Renal cortex interstitium (tissue), 11 donors: Measurements from ENCODE around the gene CALY. TPM values are rescaled to one million over a fixed set of nuclear protein-coding genes. Genes with fewer than 3 reads are reported as not detected.

Experiments used
- DNase-seq, 11 donors: peaks; one replicate each; pipeline ENCODE4 v3.0.0-alpha.2; 2013; ENCODE audit warnings: low read depth in 9 of 11, low spot score in 4 of 11; ENCODE audit errors: extremely low read depth in 1 of 11
- polyA plus RNA-seq, 3 donors: library from polyadenylated mRNA; unstranded; fragments of 120-200 nt; gene quantifications; one replicate each; pipeline ENCODE4 v1.2.1, GENCODE V29; 2013; ENCODE audit not compliant: insufficient read length in 3 of 3

Gene CALY
- polyA plus RNA-seq, 3 donors = 0.54 to 0.70 TPM; not detected in 1

DNA sequence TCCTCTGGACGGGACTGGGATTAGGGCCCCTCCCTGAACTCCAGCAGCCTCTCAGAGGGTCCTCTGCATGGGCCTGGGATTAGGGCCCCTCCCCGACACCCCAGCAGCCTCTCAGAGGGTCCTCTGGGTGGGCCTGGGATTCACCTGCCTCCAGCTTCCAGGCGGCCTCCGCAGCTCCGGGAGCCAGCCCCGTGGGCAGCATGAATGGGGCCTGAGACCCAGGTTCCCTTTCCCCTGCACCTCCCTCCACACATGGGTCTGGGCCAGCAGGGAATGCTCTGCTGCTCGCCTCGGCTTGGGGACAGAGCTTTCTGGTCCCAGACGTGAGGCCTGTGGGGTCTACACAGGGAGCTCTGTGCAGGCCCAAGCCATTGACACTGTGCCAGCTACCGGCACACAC lies 33.5 kb downstream of the CALY start:
- DNase-seq = no peak

DNA sequence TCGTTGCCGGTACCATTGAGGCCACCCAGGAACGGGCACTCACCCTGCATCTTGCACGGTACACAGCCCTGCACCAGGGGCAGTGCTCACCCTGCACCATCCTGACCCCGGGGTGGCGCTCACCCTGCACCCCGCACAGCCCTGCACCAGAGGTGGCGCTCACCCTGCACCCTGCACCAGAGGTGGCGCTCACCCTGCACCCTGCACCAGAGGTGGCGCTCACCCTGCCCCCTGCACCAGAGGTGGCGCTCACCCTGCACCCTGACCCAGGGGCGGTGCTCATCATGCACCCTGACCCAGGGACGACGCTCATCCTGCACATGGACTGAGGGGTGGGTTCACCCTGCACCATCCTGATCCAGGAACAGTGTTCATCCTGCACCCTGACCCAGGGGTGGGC lies 34.5 kb downstream of the CALY start:
- no peak for DNase-seq

DNA sequence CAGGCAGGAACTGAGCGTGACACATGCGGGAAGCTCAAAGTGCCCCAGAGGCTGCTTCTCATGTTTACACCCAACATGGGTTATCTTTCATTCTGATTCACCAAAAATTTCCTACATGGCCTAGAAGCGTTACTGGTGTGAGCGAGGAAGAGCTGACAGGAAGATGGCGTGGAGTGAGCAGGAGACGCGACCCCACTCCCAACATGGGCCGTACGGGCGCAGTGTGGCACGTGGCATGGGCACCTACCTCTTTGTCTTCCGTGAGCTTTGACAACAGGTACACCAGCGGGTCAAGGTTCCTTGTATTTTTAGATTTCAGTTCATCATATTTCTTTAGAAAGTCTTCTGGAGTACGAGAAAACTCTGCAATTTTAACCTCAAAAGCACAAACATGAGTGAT lies 37.0 kb downstream of the CALY start:
- no peak for DNase-seq

DNA sequence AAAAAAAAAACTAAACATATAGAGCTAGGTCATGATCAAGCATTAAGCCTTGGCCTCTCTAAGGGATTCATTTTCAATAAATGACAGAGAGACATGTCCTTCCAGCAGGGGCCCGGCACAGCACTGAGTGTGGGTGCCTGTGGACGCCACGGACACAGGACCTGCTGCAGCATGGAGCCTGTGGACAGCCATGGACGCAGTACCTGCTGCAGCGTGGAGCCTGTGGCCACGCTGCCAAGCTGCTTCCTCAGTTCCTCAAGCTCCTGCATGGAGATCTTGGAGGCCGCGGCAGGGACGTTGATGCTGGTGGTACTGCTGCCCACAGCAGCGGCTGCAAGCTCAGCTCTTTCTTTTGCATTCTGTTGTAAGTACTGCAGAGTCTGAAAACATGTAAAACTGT lies 37.5 kb downstream of the CALY start:
- DNase-seq = no peak

DNA sequence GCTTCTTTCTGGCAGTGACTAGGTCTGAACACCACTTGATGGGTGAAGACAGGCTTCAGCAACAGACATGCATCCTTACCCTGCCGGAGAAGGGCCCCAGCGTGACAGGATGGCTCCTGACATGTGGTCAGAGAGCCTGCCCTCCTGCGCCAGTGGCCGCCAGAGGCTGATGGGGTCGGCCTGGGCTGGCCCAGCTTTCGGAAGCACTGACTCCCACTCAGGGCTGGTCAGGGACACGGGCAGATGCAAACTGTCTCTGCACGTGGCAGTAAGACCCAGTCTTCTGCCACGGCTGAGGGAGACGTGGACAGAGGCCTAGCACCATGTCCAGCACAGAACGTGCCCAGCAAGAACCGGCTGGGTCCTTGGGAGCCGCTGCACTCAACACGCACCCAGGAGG lies 38.2 kb downstream of the CALY start:
- DNase-seq = no peak

DNA sequence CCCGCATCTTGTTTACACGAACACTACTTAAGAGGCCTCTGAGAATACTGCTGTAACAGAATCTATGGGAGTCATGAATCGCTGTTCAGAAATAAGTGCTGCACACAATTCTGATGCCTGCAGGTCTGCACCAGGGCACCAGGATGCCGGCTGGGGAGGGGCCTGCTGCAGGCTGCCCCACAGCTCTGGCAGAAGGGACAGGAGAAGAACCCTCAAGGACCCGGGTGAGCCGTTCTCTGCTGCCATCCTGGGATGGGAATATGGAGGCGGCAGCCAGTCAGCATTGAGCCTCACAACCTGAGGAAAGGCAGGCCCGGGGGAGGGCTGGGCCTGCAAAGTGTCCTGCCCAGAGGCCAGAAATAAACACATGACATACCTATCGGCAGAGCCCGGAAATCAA lies 39.2 kb downstream of the CALY start:
- DNase-seq = no peak

DNA sequence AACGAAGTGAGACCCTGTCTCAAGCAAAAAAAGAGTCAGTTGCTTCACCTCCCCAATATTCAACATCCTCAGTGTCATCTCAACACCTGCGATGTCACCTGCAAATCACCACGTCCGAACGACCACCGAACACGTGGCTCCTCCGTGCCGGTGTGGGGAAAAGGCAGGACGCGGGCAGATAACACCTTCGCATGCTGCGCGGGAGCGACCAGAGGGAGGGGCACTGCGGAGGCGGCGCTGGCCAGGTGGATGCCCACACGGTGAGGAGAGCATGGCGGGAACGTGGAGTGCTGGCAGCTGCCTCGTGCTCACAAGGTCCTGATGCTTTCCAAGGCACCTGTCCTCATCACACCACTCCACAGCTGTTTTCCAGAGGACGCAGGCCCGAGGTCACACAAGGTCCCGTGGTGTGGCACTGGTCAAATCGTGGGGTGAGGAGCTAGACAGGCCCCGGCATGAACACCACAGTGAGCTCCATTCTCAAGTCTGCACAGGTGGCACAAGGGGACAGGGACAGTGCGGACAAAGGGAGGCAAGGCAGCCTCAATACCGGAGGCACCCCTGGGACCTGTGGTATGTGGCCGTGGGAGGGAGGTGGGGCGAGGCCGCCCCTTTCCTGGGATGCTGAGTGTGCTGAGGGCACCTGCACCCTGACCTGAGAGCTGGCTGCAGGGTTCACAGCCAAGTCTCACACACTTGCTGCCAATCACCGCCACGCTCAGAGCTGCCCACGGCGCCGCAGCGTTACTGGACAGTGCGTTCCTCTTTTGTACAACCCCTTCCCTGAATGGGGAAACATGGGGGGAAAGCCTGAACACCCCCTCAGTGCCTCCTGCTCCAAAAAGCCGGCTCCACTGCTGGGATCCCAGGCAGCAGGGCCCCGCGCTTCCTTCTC lies 41.0 kb downstream of the CALY start:
- no peak for DNase-seq

DNA sequence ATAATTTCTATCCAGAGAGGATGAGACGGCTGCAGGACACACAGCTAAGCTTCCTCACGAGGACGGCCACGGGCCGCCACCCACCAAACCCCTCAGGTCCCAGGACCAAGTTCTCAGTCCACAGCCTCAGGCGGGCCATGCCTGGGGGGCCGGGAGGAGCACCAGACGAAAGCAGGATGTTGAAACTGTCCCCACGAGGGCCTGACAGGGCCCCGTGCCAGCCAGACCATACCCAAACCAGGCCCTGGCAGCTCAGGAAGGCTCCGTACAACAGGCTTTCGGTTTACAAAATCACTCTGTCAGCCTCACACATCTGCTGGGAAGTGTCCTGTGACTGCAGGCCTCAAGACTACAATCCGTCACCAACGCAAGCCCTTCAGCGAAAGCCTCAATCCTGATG lies 42.5 kb downstream of the CALY start:
- no peak for DNase-seq

DNA sequence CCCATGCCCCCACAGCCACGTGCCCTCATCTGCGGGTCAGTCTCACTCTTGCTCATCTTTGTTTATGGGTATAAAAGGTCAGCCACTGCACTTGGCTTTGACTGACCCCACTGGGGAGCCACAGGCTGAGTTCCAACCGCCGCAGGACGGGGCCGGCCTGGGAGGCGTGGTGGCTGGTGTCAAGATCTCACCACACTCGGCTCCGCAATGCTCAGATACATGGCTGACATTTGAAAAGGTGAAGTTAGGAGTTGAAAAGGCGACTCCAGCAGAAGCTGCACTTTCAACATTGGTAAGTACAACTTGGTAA lies 42.9 kb downstream of the CALY start:
- no peak for DNase-seq

DNA sequence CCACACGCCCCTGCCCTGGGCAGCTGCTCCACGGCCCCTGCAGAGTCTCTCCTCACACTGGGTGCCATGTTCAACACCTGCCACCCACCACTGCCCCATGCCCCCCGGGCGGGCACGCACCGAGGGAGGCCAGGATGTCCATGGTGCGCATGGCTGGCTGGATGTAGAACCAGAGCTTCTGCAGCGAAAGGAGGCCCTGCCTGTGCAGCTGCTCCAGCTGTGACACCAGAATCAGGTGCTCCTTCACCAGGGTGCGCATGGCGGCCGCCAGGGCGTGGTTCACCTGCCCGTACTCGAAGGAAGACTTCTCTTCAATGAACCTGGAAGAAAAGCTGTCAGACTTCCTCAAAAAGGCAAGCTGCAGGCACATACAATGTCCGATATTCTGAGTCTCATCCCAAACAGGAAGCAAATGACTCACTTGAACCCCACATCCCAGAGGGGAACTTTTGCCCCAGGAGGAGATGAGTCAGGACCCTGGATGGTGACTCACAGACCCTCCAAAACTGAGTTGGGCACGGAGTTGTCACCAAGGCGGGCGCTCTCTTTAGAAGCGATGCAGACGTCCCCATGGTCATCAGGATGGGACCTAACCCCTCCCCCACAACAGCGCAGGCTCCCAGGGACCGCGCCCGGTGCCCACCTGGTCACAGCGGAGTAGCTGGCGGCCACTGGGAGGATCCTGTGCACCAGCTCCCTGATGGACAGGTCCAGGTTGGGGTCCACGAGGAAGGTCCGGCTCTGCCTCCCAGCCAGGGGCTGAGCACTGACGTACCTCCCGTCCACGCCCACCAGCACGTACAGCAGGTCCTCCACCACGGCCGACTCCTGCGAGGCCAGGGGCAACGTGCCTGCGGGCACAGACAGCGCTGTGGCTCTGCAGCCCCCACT lies 43.5 kb downstream of the CALY start:
- no peak for DNase-seq

DNA sequence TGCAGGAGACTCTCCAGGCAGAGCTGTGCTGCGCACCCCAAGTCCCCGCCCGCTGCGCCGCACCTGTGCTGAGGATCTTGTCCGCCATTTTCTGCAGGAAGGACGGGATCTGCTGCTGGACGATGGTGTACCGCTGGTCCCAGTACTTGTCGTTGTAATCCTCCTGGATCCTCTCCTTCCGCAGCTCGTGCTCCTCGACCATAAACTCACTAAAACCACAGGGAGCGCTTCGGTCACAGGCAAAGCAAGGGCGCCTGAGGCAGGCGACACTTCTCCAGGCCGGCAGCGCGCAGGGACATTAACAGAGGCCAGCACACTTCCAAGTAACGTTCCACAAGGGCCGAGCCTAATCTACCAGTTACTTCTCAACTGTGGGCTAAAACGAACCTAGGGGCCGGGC lies 46.9 kb downstream of the CALY start:
- DNase-seq = no peak

DNA sequence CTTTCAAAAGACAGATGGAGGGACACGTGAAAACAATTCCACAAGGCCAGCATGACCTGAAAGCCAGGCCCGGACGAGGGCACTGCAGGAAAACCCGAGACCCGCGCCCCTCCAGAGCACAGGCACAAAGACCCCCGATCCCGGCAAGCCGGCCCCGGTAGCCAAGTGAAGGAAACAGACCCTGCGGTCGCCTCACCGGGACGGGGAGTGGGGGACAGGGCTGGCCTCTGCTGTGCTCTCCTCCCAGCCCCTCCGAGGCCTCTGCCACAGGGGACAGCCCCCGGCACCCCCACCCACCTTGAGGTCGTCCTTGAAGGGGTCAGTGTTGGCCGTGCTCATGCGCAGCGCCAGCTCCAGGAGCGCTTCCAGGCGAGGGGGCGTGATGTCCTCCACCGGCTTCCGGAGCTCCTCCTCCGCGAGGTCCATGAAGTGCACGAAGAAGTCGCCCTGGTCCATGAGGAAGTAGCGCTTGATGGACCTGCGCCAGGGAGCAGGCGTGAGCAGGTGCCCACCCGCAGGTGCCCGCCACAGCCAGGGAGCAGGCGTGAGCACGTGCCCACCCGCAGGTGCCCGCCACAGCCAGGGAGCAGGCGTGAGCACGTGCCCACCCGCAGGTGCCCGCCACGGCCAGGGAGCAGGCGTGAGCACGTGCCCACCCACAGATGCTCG lies 48.7 kb downstream of the CALY start:
- DNase-seq = no peak

DNA sequence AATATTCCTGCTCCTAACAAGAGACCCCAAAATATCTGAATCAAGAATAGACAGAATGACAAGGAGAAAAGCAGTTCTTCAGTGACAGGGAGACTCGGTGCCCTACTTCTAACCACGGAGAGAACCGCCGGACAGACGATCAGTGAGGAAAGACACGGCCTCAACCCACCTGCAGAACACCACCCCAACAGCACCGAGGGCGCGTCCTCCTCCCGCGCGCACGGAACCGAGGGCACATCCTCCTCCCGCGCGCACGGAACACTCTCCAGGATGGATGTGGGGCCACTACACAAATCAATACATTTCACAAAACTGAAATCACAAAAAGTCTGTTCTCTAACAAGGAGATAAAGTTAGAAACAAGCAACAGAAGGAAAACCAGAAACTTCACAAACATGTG lies 50.3 kb downstream of the CALY start:
- no peak for DNase-seq

DNA sequence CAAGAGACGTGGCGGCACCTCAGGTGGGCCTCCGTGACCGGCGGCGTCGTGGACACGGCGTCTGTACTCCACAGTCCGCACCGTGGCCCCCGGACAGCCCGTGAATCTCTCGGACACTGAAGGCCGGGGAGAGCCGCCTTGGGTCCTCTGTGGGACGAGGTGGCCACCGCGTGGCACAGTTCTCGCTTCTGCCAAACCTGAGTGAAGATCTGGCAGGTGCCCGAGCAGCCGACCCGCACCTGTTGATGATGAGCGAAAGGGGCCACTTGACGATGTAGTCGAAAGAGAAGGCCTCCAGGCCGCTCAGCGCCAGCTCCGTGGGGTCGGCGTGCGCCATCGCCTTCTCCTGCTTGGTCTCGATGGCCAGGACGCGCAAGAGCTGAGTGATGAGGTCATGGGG lies 51.5 kb downstream of the CALY start:
- DNase-seq = no peak

DNA sequence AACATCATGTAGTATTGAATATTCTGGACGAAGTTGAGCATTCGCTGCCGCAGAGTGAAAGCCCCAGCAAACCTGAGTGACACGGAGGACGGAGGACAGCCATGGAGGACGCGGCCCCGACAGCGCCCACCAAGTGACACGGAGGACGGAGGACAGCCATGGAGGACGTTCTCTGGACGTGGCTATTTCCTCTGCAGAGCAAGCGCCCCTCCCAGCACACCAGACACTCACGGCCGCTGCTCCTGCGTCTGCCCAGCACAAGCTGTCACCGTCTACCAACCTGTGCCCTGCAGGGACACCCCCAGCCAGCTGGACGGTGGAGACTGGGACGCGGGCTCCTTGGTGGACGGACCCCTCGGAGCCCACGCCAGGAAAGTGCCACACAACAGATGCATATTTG lies 52.8 kb downstream of the CALY start:
- DNase-seq = no peak

DNA sequence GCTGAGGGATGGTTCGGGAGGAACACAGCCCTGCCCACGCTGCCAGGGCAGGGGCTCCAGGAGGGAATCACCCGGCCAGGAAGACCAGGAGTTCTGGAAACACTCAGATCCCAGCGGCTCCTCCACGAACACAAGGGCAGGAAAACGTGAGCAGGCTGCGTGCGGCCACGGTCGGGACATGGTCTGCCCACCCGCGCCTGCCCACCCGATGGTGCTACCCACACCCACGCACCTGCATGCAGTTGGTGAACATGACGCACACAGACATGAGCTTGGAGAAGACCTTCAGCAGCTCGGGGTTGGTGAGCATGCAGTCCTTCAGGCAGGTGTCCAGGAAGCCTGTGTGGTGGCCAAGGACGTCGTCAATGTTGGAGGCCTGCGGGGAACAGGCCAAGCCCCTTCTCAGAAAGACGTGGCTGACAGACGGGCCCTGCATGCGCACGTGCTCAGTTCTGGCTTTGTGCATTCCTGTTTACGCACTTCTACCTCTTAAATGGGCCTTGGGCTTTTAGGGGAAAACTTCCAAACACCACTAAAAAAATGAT lies 53.8 kb downstream of the CALY start:
- no peak for DNase-seq

DNA sequence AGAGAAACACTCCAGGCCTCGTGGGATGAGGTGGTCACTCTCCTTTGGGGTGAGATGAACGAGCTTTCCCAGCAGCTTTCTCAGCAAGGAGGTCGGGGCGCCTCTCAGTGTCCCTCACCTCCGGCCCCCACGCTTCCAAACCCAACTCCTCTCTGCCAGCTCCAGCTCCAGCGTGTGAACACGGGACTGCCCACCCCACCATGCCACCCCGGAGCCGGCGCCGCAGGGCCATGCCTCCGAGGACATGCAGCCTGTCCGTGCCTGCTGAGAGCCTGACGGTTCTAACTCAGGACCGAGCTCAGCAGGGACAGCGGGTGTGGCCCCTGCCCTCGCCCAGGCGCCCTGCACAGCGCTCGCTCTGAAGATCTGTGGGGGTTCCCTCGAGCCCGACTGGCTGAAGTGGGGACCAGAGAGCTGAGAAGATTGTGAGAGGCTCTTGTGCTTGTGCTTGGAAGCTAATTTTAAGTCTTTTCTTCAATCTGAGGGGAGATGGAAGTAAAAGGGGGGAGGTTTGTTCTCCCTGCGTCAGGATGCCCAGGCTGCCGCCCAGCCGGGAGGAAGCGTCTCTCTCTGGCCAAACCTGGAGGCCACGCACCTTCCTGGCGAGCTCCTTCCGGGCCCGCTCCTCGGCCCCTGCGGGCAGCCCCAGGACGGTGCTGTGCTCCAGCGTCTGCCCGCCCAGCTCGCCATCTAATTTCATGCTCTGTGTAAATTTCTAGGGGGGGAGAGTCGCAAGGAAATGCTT lies 54.9 kb downstream of the CALY start:
- no peak for DNase-seq

DNA sequence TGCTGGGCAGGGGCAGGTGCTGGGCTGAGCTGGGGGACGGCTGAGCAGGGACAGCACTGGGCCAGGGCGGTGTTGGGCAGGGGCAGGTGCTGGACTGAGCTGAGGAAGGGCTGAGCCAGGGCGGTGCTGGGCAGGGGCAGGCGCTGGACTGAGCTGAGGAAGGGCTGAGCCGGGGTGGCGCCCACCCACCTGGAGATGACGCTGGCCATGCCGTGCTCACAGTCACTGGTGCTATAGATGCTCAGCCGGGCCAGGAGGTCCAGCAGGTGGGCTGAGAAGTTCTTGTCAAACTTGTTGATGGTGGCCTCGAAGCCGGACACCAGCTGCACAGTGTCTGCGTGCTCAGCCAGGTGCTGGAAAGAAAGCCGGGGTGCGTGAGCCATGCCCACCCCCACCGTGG lies 55.6 kb downstream of the CALY start:
- no peak for DNase-seq
